Measurements from ENCODE around the gene TTLL12.

GRCh38 chr22:43188829-43189545 lies 2.1 kb upstream of the TTLL12 start:
- no peak for TF ChIP-seq CTCF (IDR thresholded peaks at IDR 0.05; ENCODE audit: low read length)
- no peak for TF ChIP-seq EZH2 (IDR thresholded peaks at IDR 0.05; ENCODE audit: borderline replicate concordance, low read length)

Data from OCI-LY1 (cell line).